ENCODE data around the gene NHLRC1.

NHLRC1 gene

GRCh38 chr6:18119236-18119635 lies 3.2 kb downstream of the NHLRC1 start:
- H3K4me3 ChIP-seq (replicated peaks; ENCODE audit: low read depth, low read length): no peak overlapping the region
- no peaks in the 10 kb centered on the region; the same call in none of the 2 replicates for H3K27me3 ChIP-seq (replicated peaks; ENCODE audit: control insufficient read depth, insufficient read depth, low read length)
- H3K36me3 ChIP-seq (ENCODE audit: control insufficient read depth, insufficient read depth, low read length): no peaks in the 10 kb centered on the region
- DNase-seq (ENCODE audit: extremely low read depth, insufficient read length): no peak
- TF ChIP-seq CTCF (IDR thresholded peaks at IDR 0.05; ENCODE audit: insufficient read depth, low read length, poor library complexity, severe bottlenecking): no peak

DNA sequence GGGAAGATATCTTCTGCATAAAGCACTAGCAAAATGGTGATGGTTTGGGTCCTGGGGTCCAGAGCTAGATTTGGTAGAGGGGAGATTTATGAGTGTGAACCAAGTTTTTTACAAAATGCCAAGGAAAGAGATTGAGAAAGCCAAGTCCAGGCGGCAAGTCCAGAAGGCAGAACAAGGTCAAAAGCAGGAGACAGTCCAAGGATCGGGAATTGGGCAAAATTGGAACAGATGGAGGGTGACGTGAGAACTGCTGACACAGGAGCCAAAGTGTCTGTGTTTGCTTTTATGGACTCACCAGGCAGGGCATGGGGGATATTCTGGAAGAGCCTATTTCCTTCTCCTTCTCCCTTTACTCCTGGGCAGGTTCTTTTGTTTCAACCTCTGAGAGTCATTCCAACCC lies 4.1 kb downstream of the NHLRC1 start:
- Histone ChIP-seq H3K36me3 (ENCODE audit: control insufficient read depth, insufficient read depth, low read length) (no peaks in the 10 kb centered on the region), H3K27me3 (replicated peaks; ENCODE audit: control insufficient read depth, insufficient read depth, low read length) (no peaks in the 10 kb centered on the region; the same call in none of the 2 replicates), H3K4me3 (replicated peaks; ENCODE audit: low read depth, low read length) (no peak overlapping the region)
- DNase-seq (ENCODE audit: extremely low read depth, insufficient read length): no peak
- TF ChIP-seq CTCF (IDR thresholded peaks at IDR 0.05; ENCODE audit: insufficient read depth, low read length, poor library complexity, severe bottlenecking): no peak

DNA sequence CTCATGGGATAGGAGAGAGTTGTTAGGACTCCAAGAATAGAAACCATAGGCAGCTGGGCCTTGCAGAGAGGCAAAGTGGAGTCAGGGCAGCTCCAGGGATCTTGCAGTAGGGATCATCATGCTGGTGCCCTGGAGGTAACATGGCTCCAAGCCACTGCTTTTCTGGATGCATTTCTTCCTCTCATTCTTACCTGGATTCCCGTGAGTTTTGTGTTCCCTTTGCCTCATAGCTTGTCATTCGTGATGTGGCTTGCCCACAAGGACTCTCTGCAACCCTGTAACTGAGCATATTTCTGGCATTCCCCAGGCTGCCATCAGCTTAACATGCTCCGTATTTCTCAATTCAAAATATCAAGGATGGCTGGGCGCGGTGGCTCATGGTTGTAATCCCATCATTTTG lies 5.3 kb downstream of the NHLRC1 start:
- no peaks in the 10 kb centered on the region for H3K36me3 ChIP-seq (ENCODE audit: control insufficient read depth, insufficient read depth, low read length)
- H3K27me3 ChIP-seq (replicated peaks; ENCODE audit: control insufficient read depth, insufficient read depth, low read length): no peaks in the 10 kb centered on the region; the same call in none of the 2 replicates
- H3K4me3 ChIP-seq (replicated peaks; ENCODE audit: low read depth, low read length): no peak overlapping the region
- TF ChIP-seq CTCF (IDR thresholded peaks at IDR 0.05; ENCODE audit: insufficient read depth, low read length, poor library complexity, severe bottlenecking): no peak
- no peak for DNase-seq (ENCODE audit: extremely low read depth, insufficient read length)

GRCh38 chr6:18115356-18115755 lies 7.1 kb downstream of the NHLRC1 start:
- DNase-seq (ENCODE audit: extremely low read depth, insufficient read length): no peak
- Histone ChIP-seq H3K36me3 (ENCODE audit: control insufficient read depth, insufficient read depth, low read length) (no peaks in the 10 kb centered on the region), H3K4me3 (replicated peaks; ENCODE audit: low read depth, low read length) (no peak overlapping the region), H3K27me3 (replicated peaks; ENCODE audit: control insufficient read depth, insufficient read depth, low read length) (no peaks in the 10 kb centered on the region; the same call in 1 of the 2 replicates)
- no peak for TF ChIP-seq CTCF (IDR thresholded peaks at IDR 0.05; ENCODE audit: insufficient read depth, low read length, poor library complexity, severe bottlenecking)

GRCh38 chr6:18110162-18110561 lies 12.3 kb downstream of the NHLRC1 start:
- H3K36me3 ChIP-seq (ENCODE audit: control insufficient read depth, insufficient read depth, low read length): no peaks in the 10 kb centered on the region
- DNase-seq (ENCODE audit: extremely low read depth, insufficient read length): no peak
- H3K4me3 ChIP-seq (replicated peaks; ENCODE audit: low read depth, low read length): no peak overlapping the region
- no peaks in the 10 kb centered on the region for H3K27me3 ChIP-seq (replicated peaks; ENCODE audit: control insufficient read depth, insufficient read depth, low read length)
- TF ChIP-seq CTCF (IDR thresholded peaks at IDR 0.05; ENCODE audit: insufficient read depth, low read length, poor library complexity, severe bottlenecking): no peak

DNA sequence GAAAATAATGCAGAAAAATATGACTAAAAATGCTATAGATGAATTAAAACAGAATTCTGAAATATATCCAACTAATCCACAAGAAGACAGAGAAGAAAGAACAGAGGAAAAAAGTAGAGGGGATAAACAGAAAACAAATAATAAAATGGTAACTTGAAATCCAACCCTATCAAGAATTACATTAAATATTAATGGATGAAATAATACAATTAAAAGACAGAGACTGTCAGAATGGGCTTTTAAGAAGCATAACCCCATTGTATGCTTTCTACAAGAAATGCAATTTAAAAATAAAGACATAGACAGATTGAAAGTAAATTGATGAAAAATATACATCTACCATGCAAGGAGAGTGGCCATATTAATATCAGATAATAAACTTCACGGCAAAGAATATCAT lies 15.4 kb downstream of the NHLRC1 start:
- no peak for DNase-seq (ENCODE audit: extremely low read depth, insufficient read length)
- H3K4me3 ChIP-seq (replicated peaks; ENCODE audit: low read depth, low read length): no peak overlapping the region
- H3K27me3 ChIP-seq (replicated peaks; ENCODE audit: control insufficient read depth, insufficient read depth, low read length): no peaks in the 10 kb centered on the region
- no peaks in the 10 kb centered on the region for H3K36me3 ChIP-seq (ENCODE audit: control insufficient read depth, insufficient read depth, low read length)
- no peak for TF ChIP-seq CTCF (IDR thresholded peaks at IDR 0.05; ENCODE audit: insufficient read depth, low read length, poor library complexity, severe bottlenecking)

Data from GM06990 (cell line).